ENCODE measurements around the gene ADGRF1. TPM values are rescaled to one million over a fixed set of nuclear protein-coding genes. Genes with fewer than 3 reads are reported as not detected.

Gene ADGRF1
- total RNA-seq, 1 experiment from 2014 or later = 104 TPM

DNA sequence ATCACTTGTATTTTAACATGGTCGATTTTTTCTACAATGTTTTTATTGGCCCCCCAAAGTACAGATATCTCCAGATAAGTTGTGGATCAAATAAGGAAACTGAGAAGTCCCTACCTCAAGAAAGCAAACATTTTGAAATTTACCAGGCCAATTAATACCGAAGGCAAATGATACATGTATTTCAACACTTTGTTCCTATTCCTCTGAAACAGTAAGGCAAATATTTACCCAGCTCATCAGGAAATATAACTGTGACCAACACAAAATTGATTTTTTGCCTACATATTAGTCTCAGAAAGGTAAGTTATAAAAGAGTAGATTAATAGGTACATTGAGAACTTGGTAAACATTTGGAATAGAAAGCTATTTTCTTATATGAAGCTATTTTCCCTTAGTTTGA is 69.1 kb downstream of the ADGRF1 start:
- ChIA-PET POLR2A (ENCODE audit: unreplicated experiment) (interaction anchor here (0.9 kb wide), 1 partner anchor 8 kb away, joined by 3 read pairs; no protein-coding TSS in a partner anchor), CTCF (interaction anchor here (0.5 to 1.0 kb wide), 3 partner anchors 13 to 548 kb away, joined by 3 to 8 read pairs (median 4); no protein-coding TSS in a partner anchor)
- H3K4me3 ChIP-seq (ENCODE audit: low read length) = no peak overlapping the region
- DNase-seq (peak; percentile 40), ATAC-seq (peak; percentile 73)
- H3K9me3 ChIP-seq (ENCODE audit: low read length) = no peaks in the 10 kb centered on the region
- no peak overlapping the region for H2AFZ ChIP-seq (ENCODE audit: low read length)
- H3K79me2 ChIP-seq (ENCODE audit: low read length) = no peaks in the 10 kb centered on the region
- peak overlapping the region; percentile 32 for H3K4me2 ChIP-seq (ENCODE audit: low read length)
- 0 out of 2 replicates have a peak overlapping the region, but pooled peaks have one; percentile 17 for H3K27ac ChIP-seq (ENCODE audit: low read length)
- H4K20me1 ChIP-seq (ENCODE audit: low read length) = no peaks in the 10 kb centered on the region
- H3K36me3 ChIP-seq (ENCODE audit: low read depth, low read length) = no peaks in the 10 kb centered on the region
- H3K27me3 ChIP-seq (ENCODE audit: low read length) = no peaks in the 10 kb centered on the region
- peaks cover 22% of the 10 kb centered on the region for H3K4me1 ChIP-seq (ENCODE audit: insufficient read depth, low read length)
- H3K9ac ChIP-seq (ENCODE audit: low read length) = no peak overlapping the region
- no peaks in the 10 kb centered on the region for H3K9me2 ChIP-seq (replicated peaks; ENCODE audit: low read length)
- no TSS peak for BruUV-seq (replicated peaks)
- intact Hi-C loops (cut with micrococcal nuclease) = no loop called here
- TF ChIP-seq, protein P1, sequence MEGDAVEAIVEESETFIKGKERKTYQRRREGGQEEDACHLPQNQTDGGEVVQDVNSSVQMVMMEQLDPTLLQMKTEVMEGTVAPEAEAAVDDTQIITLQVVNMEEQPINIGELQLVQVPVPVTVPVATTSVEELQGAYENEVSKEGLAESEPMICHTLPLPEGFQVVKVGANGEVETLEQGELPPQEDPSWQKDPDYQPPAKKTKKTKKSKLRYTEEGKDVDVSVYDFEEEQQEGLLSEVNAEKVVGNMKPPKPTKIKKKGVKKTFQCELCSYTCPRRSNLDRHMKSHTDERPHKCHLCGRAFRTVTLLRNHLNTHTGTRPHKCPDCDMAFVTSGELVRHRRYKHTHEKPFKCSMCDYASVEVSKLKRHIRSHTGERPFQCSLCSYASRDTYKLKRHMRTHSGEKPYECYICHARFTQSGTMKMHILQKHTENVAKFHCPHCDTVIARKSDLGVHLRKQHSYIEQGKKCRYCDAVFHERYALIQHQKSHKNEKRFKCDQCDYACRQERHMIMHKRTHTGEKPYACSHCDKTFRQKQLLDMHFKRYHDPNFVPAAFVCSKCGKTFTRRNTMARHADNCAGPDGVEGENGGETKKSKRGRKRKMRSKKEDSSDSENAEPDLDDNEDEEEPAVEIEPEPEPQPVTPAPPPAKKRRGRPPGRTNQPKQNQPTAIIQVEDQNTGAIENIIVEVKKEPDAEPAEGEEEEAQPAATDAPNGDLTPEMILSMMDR (conservative IDR thresholded peaks at IDR 0.05; ENCODE audit: low read depth, low read length) = no peak
- TF ChIP-seq EZH2phosphoT487 (IDR thresholded peaks at IDR 0.05; ENCODE audit: borderline replicate concordance, low read length) (no peak), EZH2 (IDR thresholded peaks at IDR 0.05; ENCODE audit: low read length, unreplicated experiment) (no peak)
- no peaks in the 10 kb centered on the region for H3F3A ChIP-seq (ENCODE audit: low read length, unreplicated experiment)

DNA sequence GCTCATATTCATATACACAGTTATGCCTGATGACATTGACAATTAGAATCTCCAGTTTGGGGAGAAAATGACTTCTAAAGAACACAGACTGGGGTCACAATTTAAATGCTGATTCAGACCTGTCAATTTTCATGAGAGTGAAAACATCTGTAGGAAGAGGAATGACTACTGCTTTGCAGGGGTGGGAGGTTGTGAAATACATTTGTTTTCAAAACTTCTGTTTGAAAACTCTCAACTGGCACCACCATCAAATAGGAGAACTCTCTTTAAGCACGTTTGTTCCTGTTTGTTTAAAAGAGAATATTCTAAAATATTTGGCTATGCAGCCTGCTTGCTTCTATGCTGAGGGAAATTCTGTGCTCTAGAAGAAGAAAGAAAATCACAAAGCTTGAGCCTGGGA is 69.6 kb downstream of the ADGRF1 start:
- H3K9me3 ChIP-seq (ENCODE audit: low read length) = no peaks in the 10 kb centered on the region
- intact Hi-C loops (cut with micrococcal nuclease) = no loop called here
- POLR2A ChIA-PET (ENCODE audit: unreplicated experiment) = interaction anchor here (0.9 kb wide), 1 partner anchor 9 kb away, joined by 3 read pairs; no protein-coding TSS in a partner anchor
- no peaks in the 10 kb centered on the region for H3K36me3 ChIP-seq (ENCODE audit: low read depth, low read length)
- H3K4me3 ChIP-seq (ENCODE audit: low read length) = no peak overlapping the region
- no peaks in the 10 kb centered on the region for H4K20me1 ChIP-seq (ENCODE audit: low read length)
- no peak; the same call in 1 of the 2 replicates for ATAC-seq
- H3K4me2 ChIP-seq (ENCODE audit: low read length) = peak overlapping the region; percentile 32
- no peaks in the 10 kb centered on the region for H3K27me3 ChIP-seq (ENCODE audit: low read length)
- H2AFZ ChIP-seq (ENCODE audit: low read length) = 0 out of 2 replicates have a peak overlapping the region, but pooled peaks have one; percentile 14
- DNase-seq = no peak
- 0 out of 2 replicates have a peak overlapping the region, but pooled peaks have one; percentile 17 for H3K27ac ChIP-seq (ENCODE audit: low read length)
- H3F3A ChIP-seq (ENCODE audit: low read length, unreplicated experiment) = no peaks in the 10 kb centered on the region
- no peaks in the 10 kb centered on the region for H3K9me2 ChIP-seq (replicated peaks; ENCODE audit: low read length)
- no peak overlapping the region for H3K9ac ChIP-seq (ENCODE audit: low read length)
- H3K79me2 ChIP-seq (ENCODE audit: low read length) = no peaks in the 10 kb centered on the region
- no peak for TF ChIP-seq EZH2phosphoT487 (IDR thresholded peaks at IDR 0.05; ENCODE audit: borderline replicate concordance, low read length)
- TF ChIP-seq EZH2 (IDR thresholded peaks at IDR 0.05; ENCODE audit: low read length, unreplicated experiment) = no peak
- TF ChIP-seq, protein P1 (conservative IDR thresholded peaks at IDR 0.05; ENCODE audit: low read depth, low read length) = no peak
- CTCF ChIA-PET = interaction anchor here (1.0 kb wide), 1 partner anchor 326 kb away, joined by 3 read pairs; no protein-coding TSS in a partner anchor
- BruUV-seq (replicated peaks) = no TSS peak
- peaks cover 27% of the 10 kb centered on the region for H3K4me1 ChIP-seq (ENCODE audit: insufficient read depth, low read length)

DNA sequence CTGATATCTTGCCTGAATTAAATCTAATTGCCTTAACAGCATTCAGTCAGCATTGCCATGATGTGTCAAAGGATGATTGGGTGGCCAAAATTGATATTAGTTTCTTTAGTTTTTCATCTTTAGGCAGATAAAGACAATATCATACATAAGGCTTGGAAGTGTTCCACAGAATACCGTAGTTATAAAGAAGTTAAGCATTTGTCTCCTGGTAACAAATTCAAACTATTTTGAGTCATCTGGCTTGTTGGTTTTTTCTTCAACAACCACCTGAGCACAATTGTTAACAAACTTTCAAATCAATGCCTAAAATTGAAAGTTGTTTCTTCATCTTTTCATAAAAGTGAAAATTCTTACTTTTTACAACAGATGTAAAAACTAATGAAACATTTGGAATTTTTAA is 72.9 kb downstream of the ADGRF1 start:
- Histone ChIP-seq H3K36me3 (ENCODE audit: low read depth, low read length) (no peaks in the 10 kb centered on the region), H3K4me2 (ENCODE audit: low read length) (peak overlapping the region; percentile 14; the same call in 1 of the 2 replicates), H3K27me3 (ENCODE audit: low read length) (no peaks in the 10 kb centered on the region), H3K79me2 (ENCODE audit: low read length) (no peaks in the 10 kb centered on the region), H3K4me1 (ENCODE audit: insufficient read depth, low read length) (peaks cover 27% of the 10 kb centered on the region), H3K9me3 (ENCODE audit: low read length) (no peaks in the 10 kb centered on the region), H3K27ac (ENCODE audit: low read length) (no peak overlapping the region), H3K9me2 (replicated peaks; ENCODE audit: low read length) (no peaks in the 10 kb centered on the region), H4K20me1 (ENCODE audit: low read length) (no peaks in the 10 kb centered on the region), H3K4me3 (ENCODE audit: low read length) (no peak overlapping the region), H3K9ac (ENCODE audit: low read length) (no peak overlapping the region), H2AFZ (ENCODE audit: low read length) (peak overlapping the region; percentile 45), H3F3A (ENCODE audit: low read length, unreplicated experiment) (no peaks in the 10 kb centered on the region)
- POLR2A ChIA-PET (ENCODE audit: unreplicated experiment) = no interaction called here
- no peak for TF ChIP-seq EZH2phosphoT487 (IDR thresholded peaks at IDR 0.05; ENCODE audit: borderline replicate concordance, low read length)
- no peak for TF ChIP-seq EZH2 (IDR thresholded peaks at IDR 0.05; ENCODE audit: low read length, unreplicated experiment)
- TF ChIP-seq, protein P1 (conservative IDR thresholded peaks at IDR 0.05; ENCODE audit: low read depth, low read length) = no peak
- no TSS peak for BruUV-seq (replicated peaks)
- CTCF ChIA-PET = no interaction called here
- intact Hi-C loops (cut with micrococcal nuclease) = no loop called here
- DNase-seq (no peak), ATAC-seq (no peak)

Data from PC-3 (cell line).